SK-N-MC (cell line): ENCODE measurements around the gene PRICKLE1.

Experiments used
- EZH2 ChIP-seq: fragments of 200-600 bp; sonication (generic); IDR thresholded peaks from one replicate; pipeline ENCODE4 v1.6.1; 2017; ENCODE audit warnings: antibody characterized with exemption
- POLR2AphosphoS5 ChIP-seq: IDR thresholded peaks from 2 replicates; pipeline ENCODE4 v1.6.1; 2012; ENCODE audit warnings: mild to moderate bottlenecking, low read depth, low read length, borderline replicate concordance

DNA sequence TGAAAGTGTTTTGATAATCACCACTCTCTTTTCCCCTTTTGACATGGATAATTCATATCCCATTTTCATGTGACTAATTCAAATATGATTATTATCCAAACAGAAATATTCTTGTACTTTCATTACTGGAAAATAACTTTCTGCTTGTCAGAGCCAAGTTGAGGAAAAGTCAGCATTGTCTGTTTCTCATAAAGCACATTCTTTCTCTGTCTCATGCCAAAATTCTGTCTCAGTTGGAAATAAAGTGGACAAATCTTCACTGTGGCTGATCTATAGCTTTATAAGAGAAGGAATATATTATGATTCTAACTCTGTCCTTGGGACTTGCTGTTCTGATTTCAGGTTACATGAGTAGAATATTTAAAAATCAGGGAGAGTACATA is 22.7 kb upstream of the PRICKLE1 start:
- no peak for TF ChIP-seq EZH2
- TF ChIP-seq POLR2AphosphoS5 = no peak
